CD4-positive, CD25-positive, alpha-beta regulatory T cell (primary cell): ENCODE data around the gene KIRREL2. TPM values are rescaled to one million over a fixed set of nuclear protein-coding genes. Genes with fewer than 3 reads are reported as not detected.

Source experiments
- ATAC-seq, 2 donors: fragments of 150-1000 bp; cut with Tn5 transposase; one replicate each; pipeline ENCODE4 v1.10.0; 2021; ENCODE audit warnings: low read depth in 2 of 2, moderate number of reproducible peaks in 2 of 2, moderate library complexity in 1 of 2
- DNase-seq, 3 donors: peaks; one replicate each; pipeline versions ENCODE4 v3.0.0 to v3.0.0-alpha.2; 2012 to 2022; ENCODE audit warnings: mixed read lengths in 1 of 3
- H3K27ac ChIP-seq: one replicate; pipeline ENCODE4 v1.7.0; 2013; ENCODE audit warnings: mild to moderate bottlenecking, low read length; ENCODE audit not compliant: insufficient read depth, poor library complexity, severe bottlenecking
- H3K27me3 ChIP-seq: one replicate; pipeline ENCODE4 v1.7.0; 2013; ENCODE audit warnings: low read length; ENCODE audit not compliant: control insufficient read depth, insufficient read depth
- H3K36me3 ChIP-seq: one replicate; pipeline ENCODE4 v1.7.0; 2013; ENCODE audit warnings: mild to moderate bottlenecking, low read length, moderate library complexity; ENCODE audit not compliant: control insufficient read depth, insufficient read depth
- H3K4me1 ChIP-seq: 2 replicates; pipeline ENCODE4 v1.7.0; 2013; ENCODE audit warnings: mild to moderate bottlenecking, low read length; ENCODE audit not compliant: insufficient read depth, control insufficient read depth, poor library complexity, severe bottlenecking
- H3K4me3 ChIP-seq: one replicate; pipeline ENCODE4 v1.7.0; 2013; ENCODE audit warnings: low read depth, mild to moderate bottlenecking, low read length, moderate library complexity
- H3K9me3 ChIP-seq, 2 experiments: 1 replicate in 1 of 2; 2 replicates in 1 of 2; pipeline ENCODE4 v1.7.0; 2013; ENCODE audit warnings: low read length in 2 of 2, mild to moderate bottlenecking in 1 of 2, moderate library complexity in 1 of 2; ENCODE audit not compliant: control insufficient read depth in 2 of 2
- H3K27ac Mint-ChIP-seq, 3 donors: one replicate each; pipeline ENCODE4 v1.8.0; 2020 to 2022; ENCODE audit warnings: mild to moderate bottlenecking in 3 of 3, mixed read lengths in 3 of 3, moderate library complexity in 2 of 3
- H3K27me3 Mint-ChIP-seq: one replicate; pipeline ENCODE4 v1.8.0; 2022; ENCODE audit warnings: mild to moderate bottlenecking, mixed read lengths
- H3K36me3 Mint-ChIP-seq: one replicate; pipeline ENCODE4 v1.8.0; 2020; ENCODE audit warnings: mixed read lengths
- H3K4me1 Mint-ChIP-seq, 4 donors: one replicate each; pipeline ENCODE4 v1.8.0; 2020 to 2022; ENCODE audit warnings: mixed read lengths in 4 of 4, mild to moderate bottlenecking in 1 of 4
- H3K4me3 Mint-ChIP-seq, 4 donors: one replicate each; pipeline ENCODE4 v1.8.0; 2020 to 2022; ENCODE audit warnings: mild to moderate bottlenecking in 4 of 4, mixed read lengths in 4 of 4, moderate library complexity in 3 of 4
- H3K9me3 Mint-ChIP-seq, 7 donors: one replicate each; pipeline ENCODE4 v1.8.0; 2020 to 2022; ENCODE audit warnings: mixed read lengths in 7 of 7, mild to moderate bottlenecking in 3 of 7, moderate library complexity in 2 of 7
- polyA plus RNA-seq, 4 donors: library from polyadenylated mRNA; unstranded; fragments of 300-500 nt; fragmentation: Illumina TruSeq; gene quantifications; one replicate each; pipeline ENCODE4 v1.2.3, GENCODE V29; 2021
- total RNA-seq: library from RNA; stranded (reverse); gene quantifications from one replicate; pipeline ENCODE4 v1.2.3, GENCODE V29; 2022

KIRREL2 gene
- total and polyA plus RNA-seq, 5 donors from 2014 or later: not detected

DNA sequence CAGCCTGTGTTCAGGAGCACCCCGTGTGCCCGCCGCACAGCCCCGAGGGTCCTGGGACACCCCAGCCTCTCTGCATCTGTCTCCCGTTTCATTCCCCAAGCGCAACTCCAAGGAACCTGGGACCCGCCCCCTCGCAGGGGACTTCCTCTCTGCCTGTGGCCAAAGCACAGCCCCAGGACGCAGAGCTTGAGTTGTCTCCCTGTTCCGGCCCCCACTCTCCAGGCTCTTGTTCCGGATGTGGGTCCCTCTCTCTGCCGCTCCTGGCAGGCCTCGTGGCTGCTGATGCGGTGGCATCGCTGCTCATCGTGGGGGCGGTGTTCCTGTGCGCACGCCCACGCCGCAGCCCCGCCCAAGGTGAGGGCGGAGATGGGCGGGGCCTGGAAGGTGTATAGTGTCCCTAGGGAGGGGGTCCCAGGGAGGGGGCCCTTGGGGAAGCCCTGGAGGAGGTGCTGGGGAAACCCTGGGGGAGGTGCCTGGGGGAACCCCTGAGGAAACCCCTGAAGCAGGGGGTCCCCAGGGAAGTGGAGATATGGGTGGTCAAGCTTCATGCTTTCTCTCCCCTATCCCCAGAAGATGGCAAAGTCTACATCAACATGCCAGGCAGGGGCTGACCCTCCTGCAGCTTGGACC is 47.0 kb downstream of the KIRREL2 start:
- Histone ChIP-seq H3K4me1 (peaks cover 51% of the 10 kb centered on the region), H3K4me3 (peak overlapping the region; percentile 81), H3K36me3 (no peaks in the 10 kb centered on the region), H3K27me3 (no peaks in the 10 kb centered on the region), H3K27ac (peak overlapping the region; percentile 100), H3K9me3 (no peaks in the 10 kb centered on the region)
- peaks cover 2% of the 10 kb centered on the region for H3K36me3 Mint-ChIP-seq
- DNase-seq (peak; percentile 82 to 98 (median 89)), ATAC-seq (peak; percentile 79 to 80)
- H3K4me3 Mint-ChIP-seq: peak overlapping the region; percentile 98 to 100 (median 100)
- peak overlapping the region; percentile 96 to 100 (median 100) for H3K27ac Mint-ChIP-seq
- H3K9me3 Mint-ChIP-seq: peaks cover 0 to 2% (median 0%) of the 10 kb centered on the region in 7 donors
- peaks cover 4% of the 10 kb centered on the region for H3K27me3 Mint-ChIP-seq
- H3K4me1 Mint-ChIP-seq: peaks cover 7 to 49% (median 29%) of the 10 kb centered on the region in 4 donors

DNA sequence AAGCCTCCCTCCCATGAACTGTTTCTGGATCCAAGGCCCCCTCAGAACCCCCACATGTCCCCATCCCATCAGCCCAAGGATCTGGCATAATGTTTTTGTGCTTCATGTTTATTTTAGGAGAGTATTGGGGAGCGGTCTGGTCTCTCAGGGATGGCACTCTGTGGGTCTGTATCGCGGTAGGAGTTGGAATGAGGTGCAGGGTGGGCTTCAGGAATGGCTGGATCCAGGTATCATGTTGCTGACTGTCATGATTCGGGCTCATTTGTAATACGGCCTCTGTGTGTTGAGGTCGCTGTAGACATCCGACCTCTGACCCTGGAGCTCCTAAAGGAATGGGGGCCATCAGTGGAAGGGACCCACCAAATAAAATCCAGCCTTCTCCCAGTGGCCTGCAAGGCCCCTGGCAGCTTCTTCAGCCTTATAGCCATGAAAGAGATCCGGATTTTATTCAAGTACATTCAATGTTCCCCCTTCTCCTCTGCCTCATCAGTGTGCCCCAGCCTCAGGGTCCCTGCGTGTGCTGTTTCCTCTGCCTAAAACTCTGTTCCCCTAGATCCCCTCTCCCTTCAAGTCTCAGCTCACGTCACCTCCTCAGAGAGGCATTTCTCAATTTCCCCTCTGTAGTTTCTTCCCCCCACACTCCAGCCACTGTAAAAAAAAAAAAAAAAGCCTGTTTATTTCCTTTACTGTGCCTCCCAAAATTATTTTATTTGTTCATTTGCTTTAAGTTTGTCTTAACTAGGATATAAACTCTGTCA is 47.8 kb downstream of the KIRREL2 start:
- no peak for ATAC-seq
- Mint-ChIP-seq H3K36me3 (no peaks in the 10 kb centered on the region), H3K27me3 (peaks cover 4% of the 10 kb centered on the region), H3K4me1 (peaks cover 7 to 53% (median 28%) of the 10 kb centered on the region in 4 donors), H3K4me3 (peak overlapping the region; percentile 74 to 100 (median 86)), H3K27ac (peak overlapping the region; percentile 89 to 100 (median 96)), H3K9me3 (peaks cover 0 to 2% (median 0%) of the 10 kb centered on the region in 7 donors)
- Histone ChIP-seq H3K9me3 (no peaks in the 10 kb centered on the region), H3K27me3 (no peaks in the 10 kb centered on the region), H3K36me3 (no peaks in the 10 kb centered on the region), H3K4me3 (no peak overlapping the region), H3K4me1 (peaks cover 46% of the 10 kb centered on the region), H3K27ac (peak overlapping the region; percentile 100)
- no peak for DNase-seq

DNA sequence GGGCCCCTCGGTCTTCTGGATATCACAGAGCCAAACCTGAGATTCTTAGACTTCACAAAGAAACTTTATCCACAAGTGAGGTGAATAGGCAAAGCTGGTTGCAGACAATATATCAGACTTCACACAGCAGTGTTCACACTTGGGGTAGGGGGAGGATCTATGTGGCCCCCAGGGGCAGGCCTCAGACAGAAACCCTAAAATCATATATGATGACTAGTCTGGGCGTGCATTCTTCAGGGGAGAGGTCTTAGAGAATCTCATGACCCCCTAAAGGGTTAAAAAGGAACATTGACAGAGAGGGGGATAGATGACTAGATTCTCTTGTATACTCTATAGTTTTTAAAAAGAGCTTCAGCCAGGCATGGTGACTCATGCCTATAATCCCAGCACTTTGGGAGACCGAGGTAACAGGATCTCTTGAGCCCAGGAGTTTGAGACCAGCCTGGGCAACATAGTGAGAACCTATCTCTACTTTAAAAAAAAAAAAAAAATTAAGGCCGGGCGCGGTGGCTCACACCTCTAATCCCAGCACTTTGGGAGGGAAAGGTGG is 48.5 kb downstream of the KIRREL2 start:
- Mint-ChIP-seq H3K27ac (peak overlapping the region in 2 of 3 donors; percentile 86 to 96), H3K4me1 (peaks cover 7 to 53% (median 28%) of the 10 kb centered on the region in 4 donors), H3K4me3 (peak overlapping the region in 3 of 4 donors; percentile 53 to 100 (median 98)), H3K27me3 (peaks cover 4% of the 10 kb centered on the region), H3K9me3 (peaks cover 0 to 2% (median 0%) of the 10 kb centered on the region in 7 donors), H3K36me3 (no peaks in the 10 kb centered on the region)
- H3K4me1 ChIP-seq: peaks cover 44% of the 10 kb centered on the region
- DNase-seq (no peak), ATAC-seq (no peak)
- H3K4me3 ChIP-seq: no peak overlapping the region
- peak overlapping the region; percentile 100 for H3K27ac ChIP-seq
- H3K27me3 ChIP-seq: no peaks in the 10 kb centered on the region
- no peaks in the 10 kb centered on the region for H3K36me3 ChIP-seq
- H3K9me3 ChIP-seq: no peaks in the 10 kb centered on the region

DNA sequence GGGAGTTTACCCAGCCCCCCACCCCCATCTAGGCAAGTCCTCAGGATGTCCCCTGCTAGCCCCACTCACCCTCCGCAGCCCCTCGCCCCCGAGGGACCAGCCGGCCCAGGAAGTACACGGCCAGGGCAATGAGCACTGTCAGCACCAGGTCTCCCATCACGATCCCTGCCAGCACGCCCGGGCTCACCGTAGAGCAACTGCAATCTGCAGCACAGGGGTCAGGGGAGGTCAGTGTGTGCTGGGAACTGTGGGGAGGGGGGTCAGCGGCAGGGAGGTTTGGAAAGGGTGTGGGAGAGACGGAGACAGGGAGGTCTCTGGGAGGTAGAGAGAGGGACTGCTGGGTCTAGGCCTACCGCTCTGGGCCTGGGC is 50.6 kb downstream of the KIRREL2 start:
- DNase-seq (no peak), ATAC-seq (no peak)
- Histone ChIP-seq H3K27ac (no peak overlapping the region), H3K27me3 (no peaks in the 10 kb centered on the region), H3K4me3 (no peak overlapping the region), H3K36me3 (no peaks in the 10 kb centered on the region), H3K9me3 (no peaks in the 10 kb centered on the region), H3K4me1 (peaks cover 25% of the 10 kb centered on the region)
- Mint-ChIP-seq H3K9me3 (no peaks in the 10 kb centered on the region), H3K27ac (no peak overlapping the region), H3K4me3 (no peak overlapping the region), H3K36me3 (no peaks in the 10 kb centered on the region), H3K4me1 (peaks cover under 1 to 41% (median 20%) of the 10 kb centered on the region in 4 donors), H3K27me3 (peaks cover 4% of the 10 kb centered on the region)

DNA sequence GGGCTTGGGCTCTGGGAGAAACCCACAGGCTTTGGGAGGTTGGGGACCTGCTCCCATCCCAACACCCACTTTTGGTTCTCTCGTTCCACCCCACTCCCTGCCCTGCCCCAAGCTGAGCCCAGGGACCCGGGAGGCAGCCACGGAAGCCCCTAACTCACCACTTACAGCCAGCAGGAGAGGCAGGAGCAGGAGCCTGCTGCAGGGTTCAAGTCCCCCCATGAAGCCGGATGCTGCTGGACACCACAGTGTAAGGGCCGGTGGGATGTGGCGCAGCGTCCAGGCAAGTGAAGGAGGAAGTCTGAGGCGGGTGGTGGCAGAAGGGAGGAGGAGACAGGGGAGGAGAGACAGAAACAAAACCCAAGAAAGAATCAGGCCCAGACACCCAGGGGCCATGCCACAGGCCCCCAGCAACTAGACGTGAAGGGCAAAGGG is 51.3 kb downstream of the KIRREL2 start, which contains the start of gene TYROBP:
Gene TYROBP (minus strand): TSS at position 286 of the 432 bp plus-strand sequence. CDS start 67 bp downstream, at position 219.
- Histone ChIP-seq H3K4me3 (no peak within 1 kb of the TSS), H3K27ac (no peak within 1 kb of the TSS), H3K9me3 (no peaks in the 10 kb centered on the region), H3K36me3 (no peaks in the 10 kb centered on the region), H3K27me3 (no peaks in the 10 kb centered on the region), H3K4me1 (peaks cover 18% of the 10 kb centered on the region)
- H3K27me3 Mint-ChIP-seq: peaks cover 4% of the 10 kb centered on the region
- H3K9me3 Mint-ChIP-seq: no peaks in the 10 kb centered on the region
- no peak for ATAC-seq
- peak within 1 kb of the TSS in 2 of 4 donors; percentile 11 to 90 for H3K4me3 Mint-ChIP-seq
- peaks cover 0 to 34% (median 19%) of the 10 kb centered on the region in 4 donors for H3K4me1 Mint-ChIP-seq
- peak within 1 kb of the TSS in 1 of 3 donors; percentile 78 for H3K27ac Mint-ChIP-seq
- no peak for DNase-seq
- no peaks in the 10 kb centered on the region for H3K36me3 Mint-ChIP-seq

DNA sequence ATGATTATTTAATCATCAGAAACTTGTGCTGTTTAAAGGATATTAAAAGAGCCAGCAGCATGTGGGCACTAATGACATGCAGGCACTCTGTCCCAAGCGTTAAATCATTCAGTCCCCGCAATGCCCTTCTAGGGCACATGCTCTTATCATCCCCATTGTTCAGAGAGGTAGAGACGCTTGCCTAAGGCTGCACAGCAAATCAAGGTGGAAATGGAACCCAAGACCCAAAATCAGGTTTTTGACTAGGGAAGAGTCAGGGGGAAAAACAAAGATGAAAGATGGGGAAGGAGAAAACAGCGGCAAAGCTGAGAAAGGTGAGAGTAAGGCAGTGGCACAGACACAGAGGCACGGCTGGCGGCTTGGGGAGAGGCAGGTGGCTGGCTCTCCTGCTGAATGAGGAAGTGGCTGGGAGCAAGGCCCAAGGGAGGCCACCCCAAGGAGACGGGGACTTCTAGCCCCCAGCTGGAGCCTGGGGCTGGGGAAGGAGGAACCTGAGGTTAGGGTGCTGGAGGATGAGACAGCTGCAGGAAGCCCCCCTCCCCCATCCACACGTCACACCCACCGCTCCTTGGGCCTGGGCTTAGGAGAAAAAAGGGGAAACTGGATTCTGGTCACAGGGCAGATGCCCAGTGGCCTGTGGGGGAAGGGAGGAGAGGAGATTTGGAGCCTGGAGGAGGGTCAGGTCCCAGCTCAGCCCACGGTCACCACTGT is 52.4 kb downstream of the KIRREL2 start:
- no peaks in the 10 kb centered on the region for H3K9me3 Mint-ChIP-seq
- H3K27ac ChIP-seq: no peak overlapping the region
- no peaks in the 10 kb centered on the region for H3K36me3 ChIP-seq
- H3K4me1 Mint-ChIP-seq: peaks cover 0 to 28% (median 12%) of the 10 kb centered on the region in 4 donors
- H3K4me3 ChIP-seq: no peak overlapping the region
- DNase-seq (no peak), ATAC-seq (peak; percentile 49 to 54)
- H3K27me3 ChIP-seq: no peaks in the 10 kb centered on the region
- H3K27ac Mint-ChIP-seq: peak overlapping the region in 1 of 3 donors; percentile 59
- H3K4me1 ChIP-seq: peaks cover 7% of the 10 kb centered on the region
- no peaks in the 10 kb centered on the region for H3K36me3 Mint-ChIP-seq
- peak overlapping the region in 1 of 4 donors; percentile 11 for H3K4me3 Mint-ChIP-seq
- H3K27me3 Mint-ChIP-seq: no peaks in the 10 kb centered on the region
- no peaks in the 10 kb centered on the region for H3K9me3 ChIP-seq

DNA sequence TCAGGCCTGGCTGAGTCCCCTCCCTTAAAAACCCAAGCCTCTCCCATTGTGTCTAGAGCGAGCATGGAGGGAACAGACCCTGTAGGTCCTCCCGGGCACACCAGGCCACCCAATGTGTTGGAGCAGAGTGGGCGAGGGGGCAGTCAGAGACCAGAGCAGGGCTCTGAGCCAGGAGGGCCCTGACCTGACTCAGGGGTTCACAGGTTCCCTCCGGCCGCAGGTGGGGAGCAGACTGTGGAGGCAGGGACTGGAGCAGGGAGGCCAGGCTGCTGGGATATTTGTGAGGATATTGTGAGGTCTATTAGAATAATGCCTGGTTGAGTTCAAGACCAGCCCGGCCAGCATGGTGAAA is 52.9 kb downstream of the KIRREL2 start:
- no peaks in the 10 kb centered on the region for H3K27me3 Mint-ChIP-seq
- Histone ChIP-seq H3K27me3 (no peaks in the 10 kb centered on the region), H3K9me3 (no peaks in the 10 kb centered on the region), H3K36me3 (no peaks in the 10 kb centered on the region), H3K4me3 (no peak overlapping the region), H3K27ac (no peak overlapping the region), H3K4me1 (peaks cover 2% of the 10 kb centered on the region)
- H3K4me1 Mint-ChIP-seq: peaks cover 0 to 22% (median 7%) of the 10 kb centered on the region in 4 donors
- no peak overlapping the region for H3K27ac Mint-ChIP-seq
- H3K9me3 Mint-ChIP-seq: no peaks in the 10 kb centered on the region
- no peak overlapping the region for H3K4me3 Mint-ChIP-seq
- H3K36me3 Mint-ChIP-seq: no peaks in the 10 kb centered on the region
- ATAC-seq (no peak), DNase-seq (no peak)
